GM21619 (cell line): ENCODE results near the gene SUSD6.
"Not testable (repeated sequence)": the region's sequence is repeated elsewhere in the genome, so short reads cannot be mapped to it uniquely, and the experiment has no call there.

Experiments
- ATAC-seq: cut with Tn5 transposase; IDR thresholded peaks from one replicate; pipeline ENCODE4 v1.9.1; 2021; ENCODE audit not compliant: unreplicated experiment

SUSD6 gene

GRCh38 chr14:69587389-69587788 is 24.0 kb upstream of the SUSD6 start:
- no peak for ATAC-seq

- ATAC-seq: no peak
Observed at GRCh38 chr14:69591317-69591716, 20.1 kb upstream of the SUSD6 start.

GRCh38 chr14:69593018-69593677 is 18.2 kb upstream of the SUSD6 start:
- ATAC-seq: no peak

GRCh38 chr14:69594846-69595245 is 16.6 kb upstream of the SUSD6 start:
- ATAC-seq: no peak

- ATAC-seq: no peak
Observed at GRCh38 chr14:69595336-69595735, 16.1 kb upstream of the SUSD6 start.

- ATAC-seq: not testable (repeated sequence)
Observed at GRCh38 chr14:69599431-69599830, 12.0 kb upstream of the SUSD6 start.

- no peak for ATAC-seq
Observed at GRCh38 chr14:69600304-69600891, 11.0 kb upstream of the SUSD6 start.

- ATAC-seq: no peak
Observed at GRCh38 chr14:69605738-69606137, 5.7 kb upstream of the SUSD6 start.

- no peak for ATAC-seq
Observed at GRCh38 chr14:69606258-69607184, 4.9 kb upstream of the SUSD6 start.

- no peak for ATAC-seq
Observed at GRCh38 chr14:69610020-69610873, 1.1 kb upstream of the SUSD6 start.

GRCh38 chr14:69610874-69611171 is 573 bp upstream of the SUSD6 start:
- no peak for ATAC-seq

- peak; percentile 6 for ATAC-seq
Observed at GRCh38 chr14:69612014-69612782, 802 bp downstream of the SUSD6 start.

- no peak for ATAC-seq
Observed at GRCh38 chr14:69612783-69613130, 1.4 kb downstream of the SUSD6 start.

GRCh38 chr14:69613312-69614073 is 2.1 kb downstream of the SUSD6 start:
- ATAC-seq: no peak

- ATAC-seq: no peak
Observed at GRCh38 chr14:69614592-69614991, 3.2 kb downstream of the SUSD6 start.

GRCh38 chr14:69615121-69615495 is 3.7 kb downstream of the SUSD6 start:
- ATAC-seq: no peak

GRCh38 chr14:69615496-69616407 is 4.4 kb downstream of the SUSD6 start:
- peak; percentile 54 for ATAC-seq

- no peak for ATAC-seq
Observed at GRCh38 chr14:69616408-69616773, 5.0 kb downstream of the SUSD6 start.

- ATAC-seq: no peak
Observed at GRCh38 chr14:69617796-69618195, 6.4 kb downstream of the SUSD6 start.
